Dendritic cell treated with granulocyte-macrophage colony-stimulating factor and Interleukin-4, amounts not matched to agents 40 ng/mL and 50 ng/mL, for 4 days (primary cell): ENCODE data around the gene SEMA4F.
A peak's percentile ranks its signal among the peaks of the same experiment; 100 is the strongest.

Source experiments
- H3K27ac Mint-ChIP-seq: one replicate; pipeline ENCODE4 v1.8.0; 2022; ENCODE audit warnings: mild to moderate bottlenecking, mixed read lengths
- H3K27me3 Mint-ChIP-seq: one replicate; pipeline ENCODE4 v1.8.0; 2022; ENCODE audit warnings: mild to moderate bottlenecking, mixed read lengths
- H3K36me3 Mint-ChIP-seq: one replicate; pipeline ENCODE4 v1.8.0; 2022; ENCODE audit warnings: low read depth, mixed read lengths
- H3K4me1 Mint-ChIP-seq: one replicate; pipeline ENCODE4 v1.8.0; 2022; ENCODE audit warnings: low read depth, mixed read lengths
- H3K4me3 Mint-ChIP-seq: one replicate; pipeline ENCODE4 v1.8.0; 2022; ENCODE audit warnings: mild to moderate bottlenecking, moderate library complexity, mixed read lengths
- H3K9me3 Mint-ChIP-seq: one replicate; pipeline ENCODE4 v1.8.0; 2022; ENCODE audit warnings: mixed read lengths
- intact Hi-C: fragments of 100-400 bp; cut with micrococcal nuclease; formaldehyde crosslinking; loops from one replicate; pipeline ENCODE4 v1.15.0; 2022

Gene SEMA4F

GRCh38 chr2:74703373-74703772 is 49.3 kb downstream of the SEMA4F start:
- no peak overlapping the region for H3K4me3 Mint-ChIP-seq
- H3K4me1 Mint-ChIP-seq = peaks cover 16% of the 10 kb centered on the region
- H3K27me3 Mint-ChIP-seq = peaks cover 18% of the 10 kb centered on the region
- intact Hi-C loops = no loop called here
- H3K9me3 Mint-ChIP-seq = no peaks in the 10 kb centered on the region
- no peak overlapping the region for H3K27ac Mint-ChIP-seq
- H3K36me3 Mint-ChIP-seq = no peaks in the 10 kb centered on the region

GRCh38 chr2:74704216-74704615 is 50.2 kb downstream of the SEMA4F start:
- Mint-ChIP-seq H3K27ac (no peak overlapping the region), H3K27me3 (peaks cover 18% of the 10 kb centered on the region), H3K9me3 (no peaks in the 10 kb centered on the region), H3K36me3 (no peaks in the 10 kb centered on the region), H3K4me3 (no peak overlapping the region), H3K4me1 (peaks cover 21% of the 10 kb centered on the region)
- intact Hi-C loops = no loop called here

GRCh38 chr2:74706741-74707140 is 52.7 kb downstream of the SEMA4F start:
- Mint-ChIP-seq H3K4me3 (no peak overlapping the region), H3K27me3 (peaks cover 6% of the 10 kb centered on the region), H3K36me3 (no peaks in the 10 kb centered on the region), H3K27ac (no peak overlapping the region), H3K4me1 (peaks cover 5% of the 10 kb centered on the region), H3K9me3 (no peaks in the 10 kb centered on the region)
- intact Hi-C loops = no loop called here

- intact Hi-C loops = no loop called here
- no peaks in the 10 kb centered on the region for H3K27me3 Mint-ChIP-seq
- H3K4me3 Mint-ChIP-seq = no peak overlapping the region
- H3K36me3 Mint-ChIP-seq = no peaks in the 10 kb centered on the region
- peaks cover 5% of the 10 kb centered on the region for H3K4me1 Mint-ChIP-seq
- no peaks in the 10 kb centered on the region for H3K9me3 Mint-ChIP-seq
- no peak overlapping the region for H3K27ac Mint-ChIP-seq
Measured at GRCh38 chr2:74707837-74708236, 53.8 kb downstream of the SEMA4F start.

GRCh38 chr2:74708296-74708695 is 54.2 kb downstream of the SEMA4F start:
- H3K27me3 Mint-ChIP-seq = no peaks in the 10 kb centered on the region
- no peaks in the 10 kb centered on the region for H3K36me3 Mint-ChIP-seq
- no peak overlapping the region for H3K4me3 Mint-ChIP-seq
- H3K27ac Mint-ChIP-seq = no peak overlapping the region
- peaks cover 5% of the 10 kb centered on the region for H3K4me1 Mint-ChIP-seq
- no peaks in the 10 kb centered on the region for H3K9me3 Mint-ChIP-seq
- intact Hi-C loops = no loop called here

GRCh38 chr2:74708883-74709282 is 54.8 kb downstream of the SEMA4F start:
- Mint-ChIP-seq H3K4me1 (peaks cover 5% of the 10 kb centered on the region), H3K9me3 (no peaks in the 10 kb centered on the region), H3K4me3 (no peak overlapping the region), H3K27me3 (no peaks in the 10 kb centered on the region), H3K36me3 (no peaks in the 10 kb centered on the region), H3K27ac (no peak overlapping the region)
- intact Hi-C loops = no loop called here

- Mint-ChIP-seq H3K27me3 (peaks cover 6% of the 10 kb centered on the region), H3K4me1 (peaks cover 10% of the 10 kb centered on the region), H3K4me3 (no peak overlapping the region), H3K27ac (no peak overlapping the region), H3K36me3 (no peaks in the 10 kb centered on the region), H3K9me3 (no peaks in the 10 kb centered on the region)
- intact Hi-C loops = no loop called here
Measured at GRCh38 chr2:74712223-74713053, 58.4 kb downstream of the SEMA4F start.

- Mint-ChIP-seq H3K4me3 (no peak overlapping the region), H3K9me3 (no peaks in the 10 kb centered on the region), H3K27me3 (peaks cover 6% of the 10 kb centered on the region), H3K27ac (no peak overlapping the region), H3K4me1 (peaks cover 5% of the 10 kb centered on the region), H3K36me3 (no peaks in the 10 kb centered on the region)
- intact Hi-C loops = loop anchor here (1.0 kb wide), 3 partner anchors 121 to 162 kb away; no protein-coding TSS in a partner anchor
Measured at GRCh38 chr2:74714691-74715080, 60.6 kb downstream of the SEMA4F start.

- Mint-ChIP-seq H3K4me1 (peaks cover 5% of the 10 kb centered on the region), H3K9me3 (no peaks in the 10 kb centered on the region), H3K27ac (no peak overlapping the region), H3K4me3 (peak overlapping the region; percentile 75), H3K27me3 (peaks cover 7% of the 10 kb centered on the region), H3K36me3 (no peaks in the 10 kb centered on the region)
- intact Hi-C loops = loop anchor here (1.0 kb wide), 3 partner anchors 120 to 161 kb away; no protein-coding TSS in a partner anchor
Measured at GRCh38 chr2:74715081-74715791, 61.2 kb downstream of the SEMA4F start.

- peaks cover 8% of the 10 kb centered on the region for H3K27me3 Mint-ChIP-seq
- H3K4me1 Mint-ChIP-seq = peaks cover 5% of the 10 kb centered on the region
- H3K27ac Mint-ChIP-seq = no peak overlapping the region
- intact Hi-C loops = loop anchor here (1.0 kb wide), 3 partner anchors 119 to 160 kb away; no protein-coding TSS in a partner anchor
- H3K4me3 Mint-ChIP-seq = peak overlapping the region; percentile 75
- no peaks in the 10 kb centered on the region for H3K9me3 Mint-ChIP-seq
- H3K36me3 Mint-ChIP-seq = no peaks in the 10 kb centered on the region
Measured at GRCh38 chr2:74715880-74716279, 61.8 kb downstream of the SEMA4F start.

GRCh38 chr2:74719066-74719465 is 65.0 kb downstream of the SEMA4F start:
- no peaks in the 10 kb centered on the region for H3K9me3 Mint-ChIP-seq
- H3K4me1 Mint-ChIP-seq = peaks cover 5% of the 10 kb centered on the region
- H3K4me3 Mint-ChIP-seq = no peak overlapping the region
- no peak overlapping the region for H3K27ac Mint-ChIP-seq
- intact Hi-C loops = no loop called here
- no peaks in the 10 kb centered on the region for H3K36me3 Mint-ChIP-seq
- peaks cover 8% of the 10 kb centered on the region for H3K27me3 Mint-ChIP-seq

- intact Hi-C loops = no loop called here
- Mint-ChIP-seq H3K27me3 (peaks cover 2% of the 10 kb centered on the region), H3K9me3 (no peaks in the 10 kb centered on the region), H3K27ac (no peak overlapping the region), H3K4me1 (no peaks in the 10 kb centered on the region), H3K36me3 (no peaks in the 10 kb centered on the region), H3K4me3 (no peak overlapping the region)
Measured at GRCh38 chr2:74721316-74721715, 67.3 kb downstream of the SEMA4F start.

GRCh38 chr2:74724496-74724895 is 70.4 kb downstream of the SEMA4F start:
- peaks cover 5% of the 10 kb centered on the region for H3K9me3 Mint-ChIP-seq

GRCh38 chr2:74725287-74725686 is 71.2 kb downstream of the SEMA4F start:
- H3K9me3 Mint-ChIP-seq = peaks cover 8% of the 10 kb centered on the region
- H3K27ac Mint-ChIP-seq = no peak overlapping the region
- H3K36me3 Mint-ChIP-seq = no peaks in the 10 kb centered on the region
- H3K27me3 Mint-ChIP-seq = no peaks in the 10 kb centered on the region
- no peak overlapping the region for H3K4me3 Mint-ChIP-seq
- intact Hi-C loops = no loop called here
- H3K4me1 Mint-ChIP-seq = peaks cover 5% of the 10 kb centered on the region

More at GRCh38 chr2:74724496-74724895, 70.4 kb downstream of the SEMA4F start:
- peaks cover 5% of the 10 kb centered on the region for H3K4me1 Mint-ChIP-seq
- peaks cover 2% of the 10 kb centered on the region for H3K27me3 Mint-ChIP-seq
- intact Hi-C loops = no loop called here
- H3K4me3 Mint-ChIP-seq = no peak overlapping the region
- no peaks in the 10 kb centered on the region for H3K36me3 Mint-ChIP-seq
- H3K27ac Mint-ChIP-seq = no peak overlapping the region
